BJ (cell line): ENCODE results near the gene ZNF804A. TPM values are rescaled to one million over a fixed set of nuclear protein-coding genes. Genes with fewer than 3 reads are reported as not detected.

ENCODE experiments used
- CTCF ChIA-PET: fragments of 350-600 bp; formaldehyde crosslinking; extraction: SDS; loops from one replicate; lab custom pipeline; 2021; ENCODE audit warnings: antibody characterized with exemption, inconsistent platforms; lab: Yijun Ruan, JAX
- POLR2A ChIA-PET: fragments of 300-600 bp; sonication (Branson Sonifier 250); formaldehyde crosslinking; extraction: SDS; loops from one replicate; lab custom pipeline; 2021; ENCODE audit warnings: antibody characterized with exemption; lab: Charles Lee
- DNase-seq: peaks from one replicate; pipeline ENCODE4 v3.0.0-alpha.2; 2011; ENCODE audit warnings: low read depth
- H3K27me3 ChIP-seq: 2 replicates; pipeline ENCODE4 v1.6.0; 2011; ENCODE audit warnings: low read length; ENCODE audit not compliant: control insufficient read depth, insufficient read depth
- H3K36me3 ChIP-seq: 2 replicates; pipeline ENCODE4 v1.5.1; 2011; ENCODE audit warnings: low read length; ENCODE audit not compliant: control insufficient read depth, insufficient read depth
- H3K4me3 ChIP-seq: 2 replicates; pipeline ENCODE4 v1.5.1; 2011; ENCODE audit warnings: low read depth, mild to moderate bottlenecking, control low read depth, low read length
- CTCF ChIP-seq: IDR thresholded peaks from 2 replicates; pipeline ENCODE4 v1.5.1; 2011; ENCODE audit warnings: low read depth, mild to moderate bottlenecking, control low read depth, inconsistent platforms, low read length, moderate library complexity; ENCODE audit not compliant: insufficient read depth
- polyA plus RNA-seq: library from polyadenylated mRNA; depleted of rRNA; stranded (reverse); fragments of >200 nt; gene quantifications from 2 replicates; pipeline ENCODE4 v1.2.3, GENCODE V29; 2011

ZNF804A gene
- polyA plus RNA-seq, 1 experiment = 0.53 TPM

- no peak for DNase-seq
- Histone ChIP-seq H3K4me3 (no peak overlapping the region), H3K36me3 (no peaks in the 10 kb centered on the region), H3K27me3 (no peaks in the 10 kb centered on the region)
- TF ChIP-seq CTCF = no peak
- POLR2A ChIA-PET = no interaction called here
- CTCF ChIA-PET = no interaction called here
Measured at GRCh38 chr2:184814421-184814820, 216.1 kb downstream of the ZNF804A start.

GRCh38 chr2:184815824-184816223 lies 217.5 kb downstream of the ZNF804A start:
- POLR2A ChIA-PET = no interaction called here
- CTCF ChIA-PET = no interaction called here
- no peaks in the 10 kb centered on the region for H3K27me3 ChIP-seq
- H3K4me3 ChIP-seq = no peak overlapping the region
- no peak for DNase-seq
- TF ChIP-seq CTCF = no peak
- no peaks in the 10 kb centered on the region for H3K36me3 ChIP-seq

- H3K36me3 ChIP-seq = no peaks in the 10 kb centered on the region
- ChIA-PET POLR2A (no interaction called here), CTCF (no interaction called here)
- DNase-seq = no peak
- H3K4me3 ChIP-seq = no peak overlapping the region
- no peak for TF ChIP-seq CTCF
- H3K27me3 ChIP-seq = no peaks in the 10 kb centered on the region
Measured at GRCh38 chr2:184824597-184824996, 226.3 kb downstream of the ZNF804A start.

GRCh38 chr2:184830531-184830930 lies 232.2 kb downstream of the ZNF804A start:
- no peaks in the 10 kb centered on the region for H3K27me3 ChIP-seq

GRCh38 chr2:184834699-184835397 lies 236.5 kb downstream of the ZNF804A start:
- Histone ChIP-seq H3K4me3 (no peak overlapping the region), H3K36me3 (no peaks in the 10 kb centered on the region), H3K27me3 (no peaks in the 10 kb centered on the region)
- CTCF ChIA-PET = interaction anchor here (0.7 kb wide), 1 partner anchor 16 kb away, joined by 3 read pairs; no protein-coding TSS in a partner anchor
- DNase-seq = no peak
- POLR2A ChIA-PET = no interaction called here
- no peak for TF ChIP-seq CTCF

More at GRCh38 chr2:184830531-184830930, 232.2 kb downstream of the ZNF804A start:
- no peaks in the 10 kb centered on the region for H3K36me3 ChIP-seq
- CTCF ChIA-PET = no interaction called here
- POLR2A ChIA-PET = no interaction called here
- TF ChIP-seq CTCF = no peak
- no peak for DNase-seq
- H3K4me3 ChIP-seq = no peak overlapping the region
